GM19452 (cell line): ENCODE measurements around the gene TMEM63B.
"Not testable (repeated sequence)": the region's sequence is repeated elsewhere in the genome, so short reads cannot be mapped to it uniquely, and the experiment has no call there.

Experiments
- ATAC-seq: cut with Tn5 transposase; IDR thresholded peaks from one replicate; pipeline ENCODE4 v1.9.1; 2021; ENCODE audit not compliant: unreplicated experiment

TMEM63B gene

DNA sequence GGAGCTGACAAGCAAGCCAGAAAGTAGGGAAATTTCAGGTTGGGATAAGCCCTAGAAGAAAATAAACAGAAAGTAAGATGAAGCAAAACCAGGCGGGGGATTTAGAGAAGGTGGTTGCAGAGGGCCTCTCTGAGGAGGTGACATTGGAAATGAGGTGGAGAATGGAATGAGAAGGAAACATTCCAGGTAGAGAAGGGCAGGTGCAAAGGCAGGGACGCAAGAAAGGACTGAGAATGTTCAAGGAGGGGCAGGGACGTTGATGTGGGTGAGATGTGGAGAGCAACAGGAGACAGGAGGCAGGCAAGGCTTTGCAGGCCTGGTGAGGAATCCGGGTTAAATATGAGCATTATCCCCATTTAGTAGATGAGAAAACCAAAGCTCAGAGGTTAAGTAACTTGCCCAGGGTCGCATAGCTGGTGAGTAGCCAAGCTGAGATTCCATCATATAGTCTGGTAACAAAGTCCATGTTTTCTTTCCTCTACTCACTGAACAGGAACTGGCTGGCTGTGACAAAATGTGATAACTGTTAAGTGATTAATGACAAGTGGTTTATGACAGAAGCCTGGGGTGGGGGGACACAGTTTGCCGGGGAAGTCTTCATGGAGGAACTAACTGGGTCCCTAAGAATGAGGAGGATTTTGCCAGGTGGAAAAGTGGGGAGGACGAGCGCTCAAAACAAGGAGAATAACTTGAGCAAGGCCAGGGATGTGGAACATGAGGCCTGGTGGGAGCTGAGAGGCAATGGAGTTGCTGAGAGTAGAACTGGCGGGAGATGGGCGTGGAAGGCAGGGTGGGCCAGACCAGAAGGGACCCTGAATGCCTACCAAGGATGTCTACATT, 32.7 kb upstream of the TMEM63B start:
- ATAC-seq: no peak

DNA sequence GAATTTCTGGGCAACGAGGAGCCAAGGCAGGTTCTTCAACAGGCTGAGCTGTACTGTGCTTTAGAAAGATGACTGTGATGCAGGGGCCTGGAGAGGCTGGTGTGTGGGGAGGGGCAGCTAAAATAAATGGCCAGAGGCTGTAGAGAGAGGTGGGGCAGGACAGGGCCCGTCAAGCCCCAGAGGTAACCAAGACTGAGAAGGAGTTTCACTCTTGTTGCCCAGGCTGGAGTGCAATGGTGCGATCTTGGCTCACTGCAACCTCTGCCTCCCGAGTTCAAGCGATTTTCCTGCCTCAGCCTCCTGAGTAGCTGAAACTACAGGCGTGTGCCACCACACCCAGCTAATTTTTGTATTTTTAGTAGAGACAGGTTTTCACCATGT, 32.1 kb upstream of the TMEM63B start:
- not testable (repeated sequence) for ATAC-seq

DNA sequence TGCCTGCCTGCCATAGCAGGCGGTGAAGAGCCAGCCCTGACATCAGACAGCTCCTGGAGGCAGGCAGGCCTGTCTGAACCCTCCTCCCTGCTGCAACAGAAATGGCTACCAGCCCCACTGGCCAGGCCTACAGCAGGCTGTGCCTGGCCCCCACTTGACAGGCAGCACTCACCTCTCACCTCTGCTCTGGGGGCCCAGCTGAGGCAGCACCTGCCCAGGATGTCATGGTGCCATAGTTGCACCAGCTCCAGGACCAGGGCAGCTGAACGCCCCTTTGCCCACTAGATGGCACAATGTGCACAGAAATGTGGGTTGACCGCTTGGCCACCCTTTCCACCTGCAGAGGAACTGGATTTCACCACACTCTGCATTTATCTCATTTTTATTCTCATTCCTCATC, 30.7 kb upstream of the TMEM63B start:
- no peak for ATAC-seq

DNA sequence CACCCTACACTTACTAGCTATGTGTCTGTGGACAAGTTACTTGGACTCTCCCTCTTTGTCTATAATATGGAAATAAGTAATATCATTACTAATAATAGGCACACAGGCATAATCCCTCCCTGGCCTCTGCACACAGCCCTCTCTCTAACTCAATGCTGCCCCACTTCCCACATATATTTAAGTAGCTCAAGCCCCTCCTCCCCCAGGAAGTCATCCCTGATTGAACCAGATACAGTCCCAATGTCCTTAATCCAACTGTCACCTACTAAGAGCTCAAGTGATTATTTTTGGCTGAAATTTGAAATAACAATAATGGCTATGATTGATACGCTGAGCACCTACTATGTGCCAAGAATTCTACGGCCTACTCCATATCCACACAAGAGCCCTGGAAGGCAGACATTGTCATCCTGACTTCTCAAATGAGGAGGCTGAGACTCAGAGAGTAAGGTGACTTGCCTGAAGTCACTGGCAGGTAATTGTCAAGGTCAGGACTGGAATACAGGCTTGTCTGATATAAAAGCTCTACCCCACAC, 29.5 kb upstream of the TMEM63B start:
- ATAC-seq: no peak

GRCh38 chr6:44099192-44099591, 28.2 kb upstream of the TMEM63B start:
- ATAC-seq: no peak

DNA sequence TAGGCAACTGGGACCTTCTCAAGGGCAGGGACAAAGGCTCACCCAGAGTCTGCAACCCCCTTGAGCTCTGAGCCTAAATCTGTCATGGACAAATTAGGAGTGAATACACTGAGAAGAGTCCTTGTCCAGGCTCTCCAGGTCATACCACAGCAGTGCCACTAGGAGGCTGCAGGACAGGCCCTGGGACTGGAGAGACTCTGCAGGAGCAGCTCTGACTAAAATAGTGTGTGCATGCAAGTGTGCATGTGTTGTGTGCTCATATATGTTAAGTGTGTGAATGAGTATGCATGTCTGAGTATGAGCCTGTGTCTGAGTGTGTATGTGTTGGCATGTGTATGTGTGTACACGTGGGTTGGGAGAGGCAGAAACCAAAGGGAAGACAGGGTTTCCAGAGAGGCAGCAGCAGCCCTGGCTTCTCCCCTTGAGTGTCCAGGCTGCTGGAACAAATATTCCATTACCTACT, 27.2 kb upstream of the TMEM63B start:
- ATAC-seq: no peak

- no peak for ATAC-seq
Observed at GRCh38 chr6:44101832-44102231, 25.5 kb upstream of the TMEM63B start.

DNA sequence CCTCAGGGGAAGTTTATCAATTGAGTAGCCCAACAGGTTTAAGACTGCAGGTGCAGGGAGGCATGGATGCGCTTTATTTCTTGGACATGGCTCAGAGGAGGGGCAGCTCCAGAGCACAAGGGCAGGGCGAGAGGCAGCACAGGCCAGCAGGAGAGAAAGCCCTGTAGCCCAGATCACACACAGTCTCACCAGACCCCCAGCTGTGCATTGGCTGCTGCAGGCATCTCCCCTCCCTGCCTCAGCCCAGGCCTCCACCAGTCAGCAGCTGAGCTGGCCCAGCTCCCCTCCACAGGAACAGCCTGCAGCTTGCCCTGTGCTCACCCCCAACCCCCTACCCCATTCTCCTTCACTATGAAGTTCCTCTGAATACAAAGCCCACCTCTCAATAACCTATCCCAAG, 24.8 kb upstream of the TMEM63B start:
- ATAC-seq: no peak

GRCh38 chr6:44104481-44105021, 22.8 kb upstream of the TMEM63B start:
- ATAC-seq: no peak

GRCh38 chr6:44105146-44105545, 22.2 kb upstream of the TMEM63B start:
- no peak for ATAC-seq

- no peak for ATAC-seq
Observed at GRCh38 chr6:44105993-44106740, 21.2 kb upstream of the TMEM63B start.

DNA sequence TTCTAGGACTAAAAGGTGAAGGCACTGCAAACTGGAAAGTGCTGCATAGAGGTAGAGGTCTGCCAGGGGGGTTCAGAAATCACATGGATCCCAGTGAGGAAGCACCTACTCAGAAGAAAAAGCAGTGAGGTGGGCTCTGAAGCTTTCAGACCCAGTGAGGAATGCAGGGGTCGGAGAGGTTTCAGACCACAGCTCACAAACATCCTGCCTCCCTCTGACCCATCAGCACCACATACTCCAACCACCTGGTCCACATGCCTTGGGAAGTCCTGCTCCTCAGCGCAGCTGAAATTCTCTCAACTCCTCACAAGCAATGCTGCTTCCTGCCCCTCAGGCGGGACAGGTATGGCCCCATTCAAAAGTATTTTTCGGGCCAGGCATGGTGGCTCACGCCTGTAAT, 20.3 kb upstream of the TMEM63B start:
- no peak for ATAC-seq

GRCh38 chr6:44108471-44108870, 18.9 kb upstream of the TMEM63B start:
- ATAC-seq: no peak

- no peak for ATAC-seq
Observed at GRCh38 chr6:44109212-44109611, 18.1 kb upstream of the TMEM63B start.

DNA sequence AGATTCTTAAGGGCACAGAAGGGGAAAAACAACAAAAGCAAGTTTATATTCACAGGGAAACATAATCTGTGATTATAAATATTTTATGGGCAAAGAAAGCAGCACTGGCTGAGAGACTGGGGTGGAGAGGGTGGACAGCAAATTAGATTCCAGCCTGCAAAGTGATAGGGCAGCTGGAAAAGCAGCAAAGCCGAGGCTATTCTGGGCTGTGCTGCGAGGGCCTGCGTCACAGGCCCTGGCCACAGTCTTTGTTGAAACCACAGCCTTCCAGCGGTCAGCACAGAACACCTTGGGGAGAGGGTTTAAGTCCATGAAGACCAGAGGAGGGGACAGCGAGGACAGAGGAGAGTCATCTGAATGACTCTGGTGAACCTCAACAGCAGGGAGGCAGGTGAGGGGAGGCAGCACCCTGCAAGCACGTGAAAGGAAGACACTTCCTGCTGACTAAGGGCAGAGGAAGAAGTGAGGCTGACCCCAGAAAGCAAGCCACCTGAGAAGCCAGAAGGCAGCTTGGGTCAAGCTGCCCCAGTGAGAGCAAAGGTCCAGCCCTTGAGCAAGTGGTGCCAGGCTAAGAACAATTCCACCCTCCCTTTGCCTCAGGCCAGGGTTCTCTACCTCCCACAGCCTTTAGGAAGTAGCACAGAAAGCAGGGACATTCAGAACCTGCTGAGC, 17.2 kb upstream of the TMEM63B start:
- ATAC-seq: no peak

GRCh38 chr6:44110966-44111365, 16.4 kb upstream of the TMEM63B start:
- no peak for ATAC-seq

GRCh38 chr6:44111434-44112417, 15.6 kb upstream of the TMEM63B start:
- no peak for ATAC-seq

- ATAC-seq: no peak
Observed at GRCh38 chr6:44113414-44113813, 13.9 kb upstream of the TMEM63B start.

DNA sequence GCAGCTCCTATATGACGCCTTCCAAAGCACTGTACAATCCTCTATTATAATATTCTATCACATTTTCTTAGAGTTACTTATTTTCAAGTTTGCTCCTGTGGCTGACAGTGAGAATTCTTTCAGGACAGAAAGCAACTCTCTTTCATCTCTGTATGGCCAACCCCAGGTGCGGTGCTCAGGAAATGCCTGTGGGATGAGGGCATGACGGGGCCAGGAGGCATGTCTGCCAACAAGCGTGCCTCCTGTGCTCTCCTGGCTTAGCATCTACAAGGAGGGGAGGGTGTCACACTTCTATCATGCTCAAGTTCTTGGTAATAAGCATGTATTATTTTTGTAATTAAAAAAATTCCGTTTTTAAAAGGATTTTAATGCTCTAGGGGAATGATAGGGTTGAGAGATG, 11.5 kb upstream of the TMEM63B start:
- no peak for ATAC-seq
